ENCODE data around the gene RNF152. TPM values are rescaled to one million over a fixed set of nuclear protein-coding genes. Genes with fewer than 3 reads are reported as not detected.

RNF152 gene
- total RNA-seq, 1 experiment from 2014 or later = 3.6 TPM

DNA sequence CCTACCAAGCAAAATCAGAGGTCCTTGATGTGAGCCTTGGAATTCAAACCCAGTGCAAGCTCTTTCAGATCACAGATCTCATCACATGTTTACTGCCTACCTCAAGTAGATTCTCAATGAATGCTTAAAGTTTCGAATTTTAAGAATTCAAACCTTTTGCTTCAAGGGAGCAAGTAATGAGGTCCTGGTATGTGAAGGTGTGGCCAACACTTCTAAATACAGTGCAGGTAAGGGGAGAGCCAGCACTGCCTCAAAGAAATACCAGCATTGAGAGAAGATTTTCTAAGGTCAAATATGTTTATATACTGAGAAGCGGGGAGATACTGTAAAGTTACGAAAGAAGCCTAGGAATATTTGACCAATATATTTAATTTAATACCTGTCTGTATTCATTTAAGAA is 19.7 kb upstream of the RNF152 start:
- no peaks in the 10 kb centered on the region for H3K27me3 ChIP-seq (replicated peaks; ENCODE audit: insufficient read depth, low read depth, low read length, poor library complexity)
- no peak for DNase-seq (ENCODE audit: low spot score)
- BruUV-seq (replicated peaks) = no TSS peak
- H3K27ac ChIP-seq (ENCODE audit: low read depth, low read length, poor library complexity, severe bottlenecking) = no peak overlapping the region
- intact Hi-C loops (cut with micrococcal nuclease; ENCODE audit: unreplicated experiment) = no loop called here
- H3K4me3 ChIP-seq (ENCODE audit: low read depth, low read length, poor library complexity, severe bottlenecking) = no peak overlapping the region
- H3K9me3 ChIP-seq (ENCODE audit: low read depth, low read length, poor library complexity, severe bottlenecking) = no peaks in the 10 kb centered on the region
- TF ChIP-seq, protein P1, sequence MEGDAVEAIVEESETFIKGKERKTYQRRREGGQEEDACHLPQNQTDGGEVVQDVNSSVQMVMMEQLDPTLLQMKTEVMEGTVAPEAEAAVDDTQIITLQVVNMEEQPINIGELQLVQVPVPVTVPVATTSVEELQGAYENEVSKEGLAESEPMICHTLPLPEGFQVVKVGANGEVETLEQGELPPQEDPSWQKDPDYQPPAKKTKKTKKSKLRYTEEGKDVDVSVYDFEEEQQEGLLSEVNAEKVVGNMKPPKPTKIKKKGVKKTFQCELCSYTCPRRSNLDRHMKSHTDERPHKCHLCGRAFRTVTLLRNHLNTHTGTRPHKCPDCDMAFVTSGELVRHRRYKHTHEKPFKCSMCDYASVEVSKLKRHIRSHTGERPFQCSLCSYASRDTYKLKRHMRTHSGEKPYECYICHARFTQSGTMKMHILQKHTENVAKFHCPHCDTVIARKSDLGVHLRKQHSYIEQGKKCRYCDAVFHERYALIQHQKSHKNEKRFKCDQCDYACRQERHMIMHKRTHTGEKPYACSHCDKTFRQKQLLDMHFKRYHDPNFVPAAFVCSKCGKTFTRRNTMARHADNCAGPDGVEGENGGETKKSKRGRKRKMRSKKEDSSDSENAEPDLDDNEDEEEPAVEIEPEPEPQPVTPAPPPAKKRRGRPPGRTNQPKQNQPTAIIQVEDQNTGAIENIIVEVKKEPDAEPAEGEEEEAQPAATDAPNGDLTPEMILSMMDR (conservative IDR thresholded peaks at IDR 0.05; ENCODE audit: low read depth, low read length) = no peak
- no peak for TF ChIP-seq EZH2 (IDR thresholded peaks at IDR 0.05; ENCODE audit: borderline replicate concordance, low read depth, low read length, poor library complexity, severe bottlenecking)
- POLR2A ChIA-PET (ENCODE audit: low non-redundant PET) = no interaction called here
- CTCF ChIA-PET = no interaction called here
- no peaks in the 10 kb centered on the region for H3K36me3 ChIP-seq (ENCODE audit: insufficient read depth, low read length, poor library complexity, severe bottlenecking)
- H3K4me1 ChIP-seq (ENCODE audit: insufficient read depth, low read length, poor library complexity, severe bottlenecking) = no peaks in the 10 kb centered on the region

DNA sequence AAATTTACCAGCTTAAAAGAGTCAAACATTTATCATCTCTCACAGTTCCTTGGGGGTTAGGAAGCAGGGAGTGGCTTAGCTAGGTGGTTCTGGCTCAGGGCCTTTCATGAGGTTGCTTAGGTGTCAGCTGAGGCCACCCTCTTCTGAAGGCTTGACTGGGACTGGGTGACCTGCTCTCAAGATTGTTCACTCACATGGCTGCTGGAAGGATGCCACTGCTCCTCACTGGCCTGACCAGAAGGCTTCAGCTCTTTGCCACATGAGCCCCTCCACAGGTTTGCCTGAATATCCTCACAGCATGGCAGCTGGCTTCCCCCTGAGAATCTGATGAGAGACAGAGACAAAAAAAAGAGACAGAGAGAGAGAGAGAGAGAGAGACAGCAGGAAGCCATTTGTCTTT is 17.3 kb upstream of the RNF152 start:
- POLR2A ChIA-PET (ENCODE audit: low non-redundant PET) = no interaction called here
- no peaks in the 10 kb centered on the region for H3K4me1 ChIP-seq (ENCODE audit: insufficient read depth, low read length, poor library complexity, severe bottlenecking)
- H3K4me3 ChIP-seq (ENCODE audit: low read depth, low read length, poor library complexity, severe bottlenecking) = no peak overlapping the region
- CTCF ChIA-PET = no interaction called here
- no TSS peak for BruUV-seq (replicated peaks)
- intact Hi-C loops (cut with micrococcal nuclease; ENCODE audit: unreplicated experiment) = no loop called here
- no peak overlapping the region for H3K27ac ChIP-seq (ENCODE audit: low read depth, low read length, poor library complexity, severe bottlenecking)
- H3K9me3 ChIP-seq (ENCODE audit: low read depth, low read length, poor library complexity, severe bottlenecking) = no peaks in the 10 kb centered on the region
- H3K27me3 ChIP-seq (replicated peaks; ENCODE audit: insufficient read depth, low read depth, low read length, poor library complexity) = no peaks in the 10 kb centered on the region
- peak; percentile 26 for DNase-seq (ENCODE audit: low spot score)
- TF ChIP-seq, protein P1 (conservative IDR thresholded peaks at IDR 0.05; ENCODE audit: low read depth, low read length) = no peak
- TF ChIP-seq EZH2 (IDR thresholded peaks at IDR 0.05; ENCODE audit: borderline replicate concordance, low read depth, low read length, poor library complexity, severe bottlenecking) = no peak
- no peaks in the 10 kb centered on the region for H3K36me3 ChIP-seq (ENCODE audit: insufficient read depth, low read length, poor library complexity, severe bottlenecking)

DNA sequence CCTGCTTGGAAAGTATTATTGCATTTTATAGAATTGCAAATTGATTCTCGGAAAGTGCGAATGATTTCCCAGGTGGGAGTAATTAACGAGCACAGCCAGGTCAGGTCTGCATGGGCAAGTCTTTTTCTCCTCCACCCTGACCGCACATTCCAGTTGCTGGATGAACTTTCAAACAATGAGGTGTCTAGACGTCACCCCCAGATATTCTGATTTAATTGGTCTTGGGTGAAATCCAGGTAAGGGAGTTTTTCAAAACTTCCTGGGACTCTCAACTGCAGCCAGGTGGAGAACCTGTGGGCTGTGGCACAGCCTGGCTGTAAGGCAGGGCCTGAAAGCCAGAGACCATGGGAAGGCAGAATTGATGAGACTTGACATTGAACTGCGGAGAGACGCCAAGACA is 15.9 kb upstream of the RNF152 start:
- ChIA-PET CTCF (no interaction called here), POLR2A (ENCODE audit: low non-redundant PET) (no interaction called here)
- no peak for DNase-seq (ENCODE audit: low spot score)
- Histone ChIP-seq H3K4me3 (ENCODE audit: low read depth, low read length, poor library complexity, severe bottlenecking) (no peak overlapping the region), H3K9me3 (ENCODE audit: low read depth, low read length, poor library complexity, severe bottlenecking) (no peaks in the 10 kb centered on the region), H3K27ac (ENCODE audit: low read depth, low read length, poor library complexity, severe bottlenecking) (no peak overlapping the region), H3K36me3 (ENCODE audit: insufficient read depth, low read length, poor library complexity, severe bottlenecking) (no peaks in the 10 kb centered on the region), H3K4me1 (ENCODE audit: insufficient read depth, low read length, poor library complexity, severe bottlenecking) (no peaks in the 10 kb centered on the region), H3K27me3 (replicated peaks; ENCODE audit: insufficient read depth, low read depth, low read length, poor library complexity) (no peaks in the 10 kb centered on the region)
- TF ChIP-seq, protein P1 (conservative IDR thresholded peaks at IDR 0.05; ENCODE audit: low read depth, low read length) = no peak
- TF ChIP-seq EZH2 (IDR thresholded peaks at IDR 0.05; ENCODE audit: borderline replicate concordance, low read depth, low read length, poor library complexity, severe bottlenecking) = no peak
- no TSS peak for BruUV-seq (replicated peaks)
- intact Hi-C loops (cut with micrococcal nuclease; ENCODE audit: unreplicated experiment) = no loop called here
